GM11168 (cell line): ENCODE data around the gene EPB41.
"Not testable (repeated sequence)": the region's sequence is repeated elsewhere in the genome, so short reads cannot be mapped to it uniquely, and the experiment has no call there.

Experiments
- in situ Hi-C: fragments of 300-500 bp; cut with MboI; formaldehyde crosslinking; loops from one replicate; pipeline ENCODE4 v1.12.0; 2022; ENCODE audit warnings: low sequenced_read_pairs; ENCODE audit not compliant: unreplicated experiment

Gene EPB41

GRCh38 chr1:29123053-29123886 is 208.9 kb downstream of the EPB41 start:
- in situ Hi-C loops, result no loop called here

GRCh38 chr1:29123887-29124365 is 209.6 kb downstream of the EPB41 start, which contains the start of gene TMEM200B:
TMEM200B (minus strand) TSS chr1:29123903; CDS start chr1:29121828, 2,075 bp downstream.
- in situ Hi-C loops, result no loop called here

GRCh38 chr1:29124366-29125236 is 210.2 kb downstream of the EPB41 start:
- in situ Hi-C loops, result no loop called here

DNA sequence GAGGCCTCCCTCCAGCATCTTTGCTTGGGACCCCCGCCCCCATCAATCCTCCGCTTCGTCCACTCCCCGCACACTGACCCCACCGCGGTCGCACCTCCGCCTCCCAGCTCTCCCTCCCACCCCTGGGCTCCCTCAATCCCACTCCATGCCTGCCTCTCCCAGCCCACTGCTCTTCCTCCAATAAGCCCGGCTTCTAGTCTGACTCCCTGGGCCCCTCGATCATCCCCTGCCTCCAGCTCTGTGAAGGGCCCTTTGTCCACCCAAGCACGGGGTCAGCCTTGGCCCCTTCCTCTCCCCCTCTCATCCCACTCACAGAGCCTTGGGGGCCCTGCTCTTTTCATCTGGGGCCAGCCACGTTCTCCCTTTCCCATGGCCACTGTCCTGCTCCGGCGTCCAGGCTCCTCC is 210.9 kb downstream of the EPB41 start:
- in situ Hi-C loops, result no loop called here

DNA sequence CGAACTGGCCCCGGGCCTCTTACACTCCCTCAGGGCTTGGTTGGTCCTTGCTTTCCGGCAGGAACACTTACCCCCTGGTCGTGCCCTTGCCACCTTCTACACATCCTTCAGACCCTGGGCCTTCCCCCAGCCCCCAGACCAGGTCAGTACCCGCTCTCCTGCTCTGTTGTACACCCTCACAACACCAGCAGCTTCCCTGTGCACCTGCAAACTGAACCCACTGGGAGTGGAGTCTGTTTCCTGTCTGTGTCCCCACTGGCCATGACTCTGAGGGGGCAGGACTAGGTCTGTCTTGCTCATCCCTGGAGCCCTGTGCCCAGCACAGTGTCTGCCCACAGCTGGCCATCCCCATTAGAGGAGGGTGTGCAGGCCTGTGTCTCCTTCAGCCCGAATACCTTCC is 211.4 kb downstream of the EPB41 start:
- in situ Hi-C loops, result no loop called here

GRCh38 chr1:29126198-29126597 is 211.8 kb downstream of the EPB41 start:
- in situ Hi-C loops, result no loop called here

DNA sequence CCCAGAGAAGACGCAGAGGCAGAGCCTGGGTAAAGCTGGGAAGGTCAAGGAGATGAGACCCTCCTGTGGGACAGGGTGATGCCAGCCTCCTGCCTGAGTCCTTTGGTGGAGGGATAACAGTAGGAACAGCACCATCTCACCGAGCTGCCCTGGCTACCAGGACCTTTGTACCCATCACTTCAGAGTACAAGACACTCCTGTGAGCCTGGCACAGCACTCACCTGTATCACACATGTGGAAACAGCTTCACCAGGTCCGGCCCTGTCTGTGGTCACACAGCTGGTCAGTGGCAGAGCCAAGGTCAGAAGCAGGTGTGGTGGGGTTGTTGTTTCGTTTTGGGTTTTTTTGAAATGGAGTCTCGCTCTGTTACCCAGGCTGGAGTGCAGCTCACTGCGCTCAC is 214.4 kb downstream of the EPB41 start:
- in situ Hi-C loops, result no loop called here

DNA sequence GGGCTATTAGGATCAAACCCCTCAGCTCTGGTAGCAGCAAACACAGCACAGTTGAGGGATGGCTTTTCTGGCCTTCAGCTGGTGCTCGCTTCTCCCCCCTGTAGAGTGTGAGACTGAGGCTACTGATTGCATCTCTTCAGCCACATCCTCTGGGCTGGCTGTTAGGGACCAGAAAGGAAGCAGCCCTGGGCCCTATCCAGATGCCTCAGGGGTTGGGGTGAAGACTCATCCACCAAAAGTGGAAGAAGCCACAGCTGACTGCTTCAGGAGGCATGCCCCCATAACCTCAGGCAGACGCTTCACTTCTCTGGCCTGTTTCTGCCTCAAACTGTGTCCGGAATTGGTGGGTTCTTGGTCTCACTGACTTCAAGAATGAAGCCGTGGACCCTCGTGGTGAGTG is 215.5 kb downstream of the EPB41 start:
- in situ Hi-C loops, result no loop called here

DNA sequence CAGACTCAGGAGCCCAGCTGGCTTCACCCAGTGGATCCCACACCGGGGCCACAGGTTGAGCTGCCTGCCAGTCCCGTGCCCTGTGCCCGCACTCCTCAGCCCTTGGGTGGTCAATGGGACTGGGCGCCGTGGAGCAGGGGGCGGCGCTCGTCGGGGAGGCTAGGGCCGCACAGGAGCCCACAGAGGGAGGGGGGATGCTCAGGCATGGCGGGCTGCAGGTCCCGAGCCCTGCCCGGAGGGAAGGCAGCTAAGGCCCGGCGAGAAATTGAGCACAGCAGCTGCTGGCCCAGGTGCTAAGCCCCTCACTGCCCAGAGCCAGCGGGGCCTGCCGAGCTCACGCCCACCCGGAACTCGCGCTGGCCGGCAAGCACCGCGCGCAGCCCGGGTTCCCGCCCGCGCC is 216.7 kb downstream of the EPB41 start:
- in situ Hi-C loops, result not testable (repeated sequence)

DNA sequence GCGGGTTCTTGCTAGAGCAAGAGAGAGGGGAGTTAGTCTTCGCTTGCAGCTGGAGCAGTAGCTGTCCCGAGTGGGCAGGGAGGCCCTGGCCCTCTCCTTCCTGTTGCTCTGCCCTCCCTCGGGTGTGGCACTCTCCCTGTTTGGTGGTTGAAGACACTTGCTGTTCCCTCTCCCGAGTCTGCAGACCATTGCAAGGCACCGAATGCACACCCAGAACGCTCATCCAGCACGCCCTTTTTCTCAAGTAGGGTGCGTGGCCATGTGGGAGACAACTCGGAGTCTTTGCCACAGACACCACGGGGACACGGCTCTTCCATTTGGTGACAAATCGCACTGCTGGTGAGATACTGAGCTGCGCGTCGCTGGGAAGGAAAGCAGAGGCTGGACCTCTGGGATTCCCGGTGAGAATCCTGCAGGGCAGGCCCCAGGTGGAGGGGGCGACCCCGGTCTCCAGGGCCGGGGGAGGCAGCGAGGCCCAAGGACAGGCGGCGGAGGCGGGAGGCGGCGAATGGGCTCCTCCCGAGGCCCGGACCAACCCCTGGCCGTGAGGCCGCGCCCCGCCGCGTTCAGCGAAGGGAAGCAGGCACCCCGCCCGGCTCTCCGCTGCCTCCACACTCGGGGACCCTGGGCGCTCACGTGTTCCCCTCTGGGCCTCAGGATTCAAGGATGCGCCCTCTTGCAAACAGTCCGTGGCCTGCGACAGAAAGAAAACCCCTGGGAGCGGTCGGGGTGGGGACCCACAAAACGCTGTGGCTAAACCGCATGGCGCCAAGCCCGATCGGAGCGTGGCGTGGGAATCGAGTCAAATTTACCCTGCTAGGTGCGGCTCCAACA is 219.7 kb downstream of the EPB41 start:
- in situ Hi-C loops, result no loop called here

- in situ Hi-C loops, result no loop called here
Measured at GRCh38 chr1:29134695-29135028, 220.3 kb downstream of the EPB41 start.

- in situ Hi-C loops, result no loop called here
Measured at GRCh38 chr1:29136391-29136915, 222.1 kb downstream of the EPB41 start.

DNA sequence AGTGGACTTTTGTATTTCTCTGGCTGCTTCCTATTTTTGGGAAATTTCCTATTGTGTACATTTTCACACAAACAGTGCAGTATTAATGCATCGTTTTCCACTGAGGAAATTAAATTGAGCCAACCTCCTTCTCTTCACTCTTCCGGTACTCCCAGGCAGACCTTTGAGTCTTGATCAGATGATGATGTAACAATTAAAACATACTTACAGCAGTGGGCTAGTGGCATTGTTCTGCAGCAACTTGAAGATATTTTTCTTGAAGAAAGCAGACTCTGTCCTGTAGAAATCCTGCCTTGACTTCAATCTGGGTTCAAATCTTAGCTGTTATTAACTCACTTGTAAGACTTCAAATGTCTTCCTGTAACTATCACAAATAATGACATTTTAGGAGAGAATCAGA is 228.3 kb downstream of the EPB41 start:
- in situ Hi-C loops, result no loop called here

DNA sequence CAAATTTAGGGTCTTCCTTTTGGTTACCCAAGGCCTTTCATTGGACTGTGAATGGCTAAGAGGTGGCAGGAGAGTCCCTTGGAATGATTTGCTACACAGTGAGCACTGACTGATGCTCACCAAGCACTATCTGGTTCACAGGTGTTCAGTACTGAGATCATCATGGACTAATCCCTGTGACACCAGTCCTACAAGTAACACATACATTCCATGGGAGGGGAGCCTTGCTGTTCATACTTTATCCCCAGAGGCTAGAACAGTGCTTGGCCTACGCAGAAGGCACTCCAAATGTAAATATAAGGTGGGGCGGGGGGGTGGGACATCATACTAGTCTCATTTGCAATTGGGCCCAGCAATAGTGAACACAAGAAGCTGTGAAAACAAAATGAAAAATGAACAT is 229.8 kb downstream of the EPB41 start:
- in situ Hi-C loops, result no loop called here

DNA sequence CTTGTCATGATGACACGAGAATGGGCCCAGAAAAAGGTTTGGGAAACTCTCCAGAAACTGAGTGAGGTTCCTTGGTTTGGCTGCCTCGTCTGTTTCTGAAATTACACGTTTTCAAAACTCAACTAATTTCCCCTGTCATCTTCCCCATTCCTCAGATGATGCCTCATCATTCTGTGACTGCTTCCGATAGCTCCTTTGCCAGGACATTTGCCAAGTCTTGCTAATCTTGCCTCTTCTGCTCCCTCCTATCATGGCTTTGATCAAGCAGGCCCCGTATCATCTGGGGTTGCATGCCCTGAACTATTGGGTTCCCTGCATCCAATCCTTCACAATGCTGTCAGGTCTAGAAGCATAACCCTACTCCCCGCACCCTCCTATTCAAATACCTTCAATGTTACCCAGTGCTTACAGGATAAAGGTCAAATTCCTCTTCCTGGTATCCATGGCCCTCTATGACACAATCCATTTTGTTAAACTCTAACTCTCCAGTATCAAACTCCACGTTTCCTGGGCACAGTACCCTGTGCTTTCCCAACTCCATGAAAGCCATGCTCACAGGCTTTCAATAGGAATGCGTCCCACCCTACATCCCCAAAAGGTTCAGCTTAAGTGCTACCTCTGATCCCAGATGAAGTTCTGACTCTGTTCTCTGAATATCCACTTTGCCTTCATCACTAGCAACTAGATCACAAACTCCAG is 231.5 kb downstream of the EPB41 start:
- in situ Hi-C loops, result no loop called here

DNA sequence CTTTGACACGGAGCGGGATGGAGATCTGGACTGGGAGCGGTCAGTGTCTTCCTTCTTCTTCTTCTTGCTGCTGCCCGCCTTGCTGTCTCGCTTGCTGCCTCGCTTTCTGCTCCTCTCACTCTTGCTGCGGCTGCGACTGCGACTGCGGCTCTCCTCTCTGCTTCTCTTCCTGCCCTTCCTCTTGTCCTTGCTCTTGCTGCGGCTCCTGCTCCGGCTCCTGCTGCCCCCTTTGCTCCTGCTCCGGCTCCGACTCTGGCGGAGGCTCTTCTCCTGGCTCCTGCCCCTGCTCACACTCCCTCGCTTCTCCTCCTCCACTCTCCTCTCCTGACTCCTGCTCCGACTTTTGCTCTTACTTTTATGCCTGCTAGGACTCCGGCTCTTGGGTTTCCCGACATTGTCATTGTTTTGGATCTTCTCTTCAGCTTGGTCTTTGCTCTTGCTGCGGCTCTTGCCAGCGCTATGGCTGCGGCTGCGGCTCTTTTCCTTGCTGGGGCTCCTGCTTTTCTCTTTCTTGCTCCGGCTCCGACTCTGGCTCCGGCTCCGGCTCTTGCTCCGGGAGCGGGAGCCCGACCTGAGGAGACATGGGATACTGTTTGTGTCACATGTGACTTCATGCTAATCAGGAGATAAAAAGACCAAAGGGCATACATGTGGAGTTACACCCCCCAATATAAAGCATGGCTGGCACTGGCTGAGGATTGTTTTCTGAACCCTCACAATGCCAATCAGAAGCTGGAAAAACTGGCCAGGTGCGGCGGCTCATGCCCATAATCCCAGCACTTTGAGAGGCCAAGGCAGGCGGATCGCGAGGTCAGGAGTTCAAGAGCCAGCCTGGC is 234.5 kb downstream of the EPB41 start:
- in situ Hi-C loops, result no loop called here

GRCh38 chr1:29150346-29150745 is 236.0 kb downstream of the EPB41 start:
- in situ Hi-C loops, result not testable (repeated sequence)

GRCh38 chr1:29152046-29152805 is 237.9 kb downstream of the EPB41 start:
- in situ Hi-C loops, result no loop called here
